ENCODE results near the gene PLCD3.

GRCh38 chr17:45177563-45177962 lies 45.2 kb upstream of the PLCD3 start:
- no peak for TF ChIP-seq CTCF (IDR thresholded peaks at IDR 0.05)
- TF ChIP-seq POLR2A (IDR thresholded peaks at IDR 0.05): no peak

All from adrenal gland (tissue), 5 donors.